SK-N-SH (cell line): ENCODE results near the gene LSM4. TPM values are rescaled to one million over a fixed set of nuclear protein-coding genes. Genes with fewer than 3 reads are reported as not detected.

Experiments used
- CTCF ChIA-PET: fragments of 300-600, 350-600 bp; formaldehyde crosslinking; extraction: SDS; loops from one replicate; lab custom pipeline; 2021; lab: Yijun Ruan, JAX
- POLR2A ChIA-PET: fragments of 350-600 bp; sonication (Branson Sonifier 250); formaldehyde crosslinking; extraction: SDS; loops from one replicate; lab custom pipeline; 2020; ENCODE audit warnings: antibody characterized with exemption, inconsistent platforms; lab: Yijun Ruan, JAX
- DNase-seq: peaks from one replicate; pipeline ENCODE4 v3.0.0; 2012
- H2AFZ ChIP-seq: fragments of 200-600 bp; sonication (generic); 2 replicates; pipeline ENCODE4 v1.8.1; 2016; ENCODE audit warnings: antibody characterized with exemption, mild to moderate bottlenecking, low read depth
- H3F3A ChIP-seq: fragments of 200-600 bp; sonication (generic); replicated peaks from 2 replicates; pipeline ENCODE3; 2016; ENCODE audit warnings: antibody characterized with exemption, mild to moderate bottlenecking; ENCODE audit not compliant: insufficient read depth
- H3K27ac ChIP-seq, 2 experiments: fragments of 200-500 bp in 1 of 2; fragments of 200-600 bp in 1 of 2; sonication (Bioruptor generic) in 1 of 2; sonication (generic), shearing (Covaris generic) in 1 of 2; 2 replicates each; pipeline versions ENCODE4 v1.5.1 to v1.6.1; 2014 to 2016; ENCODE audit warnings: low read depth in 2 of 2, inconsistent platforms in 1 of 2, low read length in 1 of 2, mild to moderate bottlenecking in 1 of 2, mixed read lengths in 1 of 2
- H3K27me3 ChIP-seq: fragments of 200-600 bp; sonication (generic), shearing (Covaris generic); 2 replicates; pipeline ENCODE4 v1.6.1; 2016; ENCODE audit warnings: mixed run types; ENCODE audit not compliant: insufficient read depth
- H3K36me3 ChIP-seq, 2 experiments: fragments of 200-500 bp in 1 of 2; fragments of 200-600 bp in 1 of 2; sonication (Bioruptor generic) in 1 of 2; sonication (generic) in 1 of 2; replicated peaks in 1 of 2; 2 replicates each; pipeline versions ENCODE3 to v1.5.1; 2014 to 2016; ENCODE audit warnings: low read length in 1 of 2, mild to moderate bottlenecking in 1 of 2; ENCODE audit not compliant: insufficient read depth in 2 of 2, control insufficient read depth in 1 of 2
- H3K4me1 ChIP-seq, 2 experiments: fragments of 200-500 bp in 1 of 2; fragments of 200-600 bp in 1 of 2; sonication (Bioruptor generic) in 1 of 2; sonication (generic), shearing (Covaris generic) in 1 of 2; 2 replicates each; pipeline versions ENCODE4 v1.5.1 to v1.6.1; 2014 to 2016; ENCODE audit warnings: low read depth in 1 of 2, low read length in 1 of 2, mixed run types in 1 of 2; ENCODE audit not compliant: insufficient read depth in 2 of 2, control insufficient read depth in 1 of 2
- H3K4me2 ChIP-seq: fragments of 200-600 bp; sonication (generic), shearing (Covaris generic); 2 replicates; pipeline ENCODE4 v1.6.1; 2017; ENCODE audit warnings: mixed run types
- H3K4me3 ChIP-seq, 2 experiments: fragments of 200-500 bp in 1 of 2; fragments of 200-600 bp in 1 of 2; sonication (Bioruptor generic) in 1 of 2; sonication (generic), shearing (Covaris generic) in 1 of 2; 2 replicates each; pipeline versions ENCODE4 v1.5.1 to v1.8.1; 2014 to 2016; ENCODE audit warnings: low read depth in 2 of 2, inconsistent platforms in 1 of 2, low read length in 1 of 2, mild to moderate bottlenecking in 1 of 2, mixed read lengths in 1 of 2, moderate library complexity in 1 of 2
- H3K79me2 ChIP-seq: fragments of 200-600 bp; sonication (generic); 2 replicates; pipeline ENCODE4 v1.8.1; 2017; ENCODE audit warnings: mild to moderate bottlenecking; ENCODE audit not compliant: insufficient read depth
- H3K9ac ChIP-seq: fragments of 200-600 bp; sonication (generic); 2 replicates; pipeline ENCODE4 v1.6.1; 2017; ENCODE audit warnings: mixed run types
- H3K9me2 ChIP-seq: fragments of 200-600 bp; sonication (generic); 2 replicates; pipeline ENCODE4 v1.6.1; 2017; ENCODE audit warnings: mixed run types
- H3K9me3 ChIP-seq: fragments of 200-600 bp; sonication (generic); 2 replicates; pipeline ENCODE4 v1.6.1; 2017; ENCODE audit warnings: mixed run types, mild to moderate bottlenecking, moderate library complexity
- H4K20me1 ChIP-seq: fragments of 200-600 bp; sonication (generic); 2 replicates; pipeline ENCODE4 v1.6.1; 2017; ENCODE audit warnings: mild to moderate bottlenecking, mixed run types; ENCODE audit not compliant: insufficient read depth
- CHD2 ChIP-seq: fragments of 150-350 bp; IDR thresholded peaks from 2 replicates; pipeline ENCODE4 v1.6.1; 2018; ENCODE audit warnings: low read length; ENCODE audit not compliant: partially characterized antibody
- ELF1 ChIP-seq: IDR thresholded peaks from 2 replicates; pipeline ENCODE4 v1.4.0; 2012
- FOSL2 ChIP-seq: IDR thresholded peaks from 2 replicates; pipeline ENCODE4 v1.4.0; 2012; ENCODE audit warnings: low read depth, mild to moderate bottlenecking, moderate library complexity, borderline replicate concordance
- FOXJ3 ChIP-seq: sonication (generic); formaldehyde crosslinking; IDR thresholded peaks from 2 replicates; pipeline ENCODE4 v1.5.1; 2020; ENCODE audit warnings: mild to moderate bottlenecking, missing genetic modification reagents
- GABPA ChIP-seq: IDR thresholded peaks from 2 replicates; pipeline ENCODE4 v1.4.0; 2012; ENCODE audit warnings: low read depth, mild to moderate bottlenecking
- GATA2 ChIP-seq: sonication (generic); formaldehyde crosslinking; IDR thresholded peaks from 2 replicates; pipeline ENCODE4 v1.5.0; 2020; ENCODE audit warnings: mild to moderate bottlenecking, missing genetic modification reagents
- IRF3 ChIP-seq: fragments of 150-350 bp; IDR thresholded peaks from 2 replicates; pipeline ENCODE4 v1.6.1; 2016; ENCODE audit warnings: mild to moderate bottlenecking, low read depth, low read length
- JUND ChIP-seq: IDR thresholded peaks from 2 replicates; pipeline ENCODE4 v1.4.0; 2012
- MXI1 ChIP-seq: IDR thresholded peaks from 2 replicates; pipeline ENCODE4 v1.6.1; 2012; ENCODE audit warnings: mild to moderate bottlenecking, low read depth, low read length, improper control_type of control experiment
- POLR2AphosphoS5 ChIP-seq: IDR thresholded peaks from 2 replicates; pipeline ENCODE4 v1.6.1; 2012; ENCODE audit warnings: low read depth, low read length
- RAD21 ChIP-seq: IDR thresholded peaks from 2 replicates; pipeline ENCODE4 v1.6.1; 2012; ENCODE audit warnings: mild to moderate bottlenecking, low read length
- RFX5 ChIP-seq: IDR thresholded peaks from 2 replicates; pipeline ENCODE4 v1.6.1; 2012; ENCODE audit warnings: mild to moderate bottlenecking, improper control_type of control experiment, low read length
- TEAD4 ChIP-seq: IDR thresholded peaks from 2 replicates; pipeline ENCODE4 v1.4.0; 2012; ENCODE audit warnings: mild to moderate bottlenecking, borderline replicate concordance; ENCODE audit not compliant: insufficient read depth
- USF1 ChIP-seq: IDR thresholded peaks from 2 replicates; pipeline ENCODE4 v1.4.0; 2012; ENCODE audit warnings: low read depth, borderline replicate concordance
- WGBS: methylation state at CpG from one replicate; pipeline ENCODE4 v1.1.6; 2017; ENCODE audit warnings: low lambda C conversion rate; 5-methylcytosine and 5-hydroxymethylcytosine counted together
- polyA plus RNA-seq, 3 experiments: library from polyadenylated mRNA; depleted of rRNA; stranded (reverse); fragments of >200 nt; gene quantifications; 2 replicates each; pipeline ENCODE4 v1.2.3, GENCODE V29; 2012
- TF ChIP-seq, protein P1 (sequence below): IDR thresholded peaks from 2 replicates; pipeline ENCODE4; 2012
- TF ChIP-seq, protein P2 (sequence below): IDR thresholded peaks from 2 replicates; pipeline ENCODE4 v1.6.1; 2012; ENCODE audit warnings: mild to moderate bottlenecking, low read depth, low read length, moderate library complexity
- TF ChIP-seq, protein P3 (sequence below): IDR thresholded peaks from 2 replicates; pipeline ENCODE4 v1.4.0; 2012; ENCODE audit warnings: low read depth

LSM4 gene
- polyA plus RNA-seq, 1 of the 3 experiments (the other 2 are of a cell fraction): 277 TPM

GRCh38 chr19:18306209-18306887 lies 16.5 kb downstream of the LSM4 start:
- no peaks in the 10 kb centered on the region for H4K20me1 ChIP-seq
- peaks cover 18 to 23% of the 10 kb centered on the region in 2 experiments; a peak in 3 of 4 replicates for H3K4me1 ChIP-seq
- 92% methylated on average over 26 of the region's 26 CpGs for WGBS
- H3K9me3 ChIP-seq: no peaks in the 10 kb centered on the region
- H3K9ac ChIP-seq: no peak overlapping the region
- peaks cover 0 to 41% of the 10 kb centered on the region in 2 experiments for H3K36me3 ChIP-seq
- H3F3A ChIP-seq: peaks cover 18% of the 10 kb centered on the region
- H3K27me3 ChIP-seq: no peaks in the 10 kb centered on the region
- no peak for TF ChIP-seq FOXJ3 (CRISPR knock-in tag)
- TF ChIP-seq, protein P1, sequence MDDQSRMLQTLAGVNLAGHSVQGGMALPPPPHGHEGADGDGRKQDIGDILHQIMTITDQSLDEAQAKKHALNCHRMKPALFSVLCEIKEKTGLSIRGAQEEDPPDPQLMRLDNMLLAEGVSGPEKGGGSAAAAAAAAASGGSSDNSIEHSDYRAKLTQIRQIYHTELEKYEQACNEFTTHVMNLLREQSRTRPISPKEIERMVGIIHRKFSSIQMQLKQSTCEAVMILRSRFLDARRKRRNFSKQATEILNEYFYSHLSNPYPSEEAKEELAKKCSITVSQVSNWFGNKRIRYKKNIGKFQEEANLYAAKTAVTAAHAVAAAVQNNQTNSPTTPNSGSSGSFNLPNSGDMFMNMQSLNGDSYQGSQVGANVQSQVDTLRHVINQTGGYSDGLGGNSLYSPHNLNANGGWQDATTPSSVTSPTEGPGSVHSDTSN: no peak
- no peak for TF ChIP-seq MXI1
- no peak for TF ChIP-seq TEAD4
- TF ChIP-seq, protein P2, sequence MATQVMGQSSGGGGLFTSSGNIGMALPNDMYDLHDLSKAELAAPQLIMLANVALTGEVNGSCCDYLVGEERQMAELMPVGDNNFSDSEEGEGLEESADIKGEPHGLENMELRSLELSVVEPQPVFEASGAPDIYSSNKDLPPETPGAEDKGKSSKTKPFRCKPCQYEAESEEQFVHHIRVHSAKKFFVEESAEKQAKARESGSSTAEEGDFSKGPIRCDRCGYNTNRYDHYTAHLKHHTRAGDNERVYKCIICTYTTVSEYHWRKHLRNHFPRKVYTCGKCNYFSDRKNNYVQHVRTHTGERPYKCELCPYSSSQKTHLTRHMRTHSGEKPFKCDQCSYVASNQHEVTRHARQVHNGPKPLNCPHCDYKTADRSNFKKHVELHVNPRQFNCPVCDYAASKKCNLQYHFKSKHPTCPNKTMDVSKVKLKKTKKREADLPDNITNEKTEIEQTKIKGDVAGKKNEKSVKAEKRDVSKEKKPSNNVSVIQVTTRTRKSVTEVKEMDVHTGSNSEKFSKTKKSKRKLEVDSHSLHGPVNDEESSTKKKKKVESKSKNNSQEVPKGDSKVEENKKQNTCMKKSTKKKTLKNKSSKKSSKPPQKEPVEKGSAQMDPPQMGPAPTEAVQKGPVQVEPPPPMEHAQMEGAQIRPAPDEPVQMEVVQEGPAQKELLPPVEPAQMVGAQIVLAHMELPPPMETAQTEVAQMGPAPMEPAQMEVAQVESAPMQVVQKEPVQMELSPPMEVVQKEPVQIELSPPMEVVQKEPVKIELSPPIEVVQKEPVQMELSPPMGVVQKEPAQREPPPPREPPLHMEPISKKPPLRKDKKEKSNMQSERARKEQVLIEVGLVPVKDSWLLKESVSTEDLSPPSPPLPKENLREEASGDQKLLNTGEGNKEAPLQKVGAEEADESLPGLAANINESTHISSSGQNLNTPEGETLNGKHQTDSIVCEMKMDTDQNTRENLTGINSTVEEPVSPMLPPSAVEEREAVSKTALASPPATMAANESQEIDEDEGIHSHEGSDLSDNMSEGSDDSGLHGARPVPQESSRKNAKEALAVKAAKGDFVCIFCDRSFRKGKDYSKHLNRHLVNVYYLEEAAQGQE: no peak
- POLR2A ChIA-PET: interaction anchor here (2.2 kb wide), 2 partner anchors 16 to 25 kb away, joined by 19 to 50 read pairs; partner anchors contain the start of genes JUND and LSM4
- no peaks in the 10 kb centered on the region for H3K79me2 ChIP-seq
- no peak overlapping the region for H2AFZ ChIP-seq
- CTCF ChIA-PET: interaction anchor here (0.9 to 1.3 kb wide), 4 partner anchors 15 to 28 kb away, joined by 3 to 5 read pairs (median 4); no protein-coding TSS in a partner anchor
- H3K27ac ChIP-seq: peak overlapping the region; percentile 97 to 98; a peak in 3 of 4 replicates
- no peaks in the 10 kb centered on the region for H3K9me2 ChIP-seq
- no peak overlapping the region for H3K4me3 ChIP-seq
- H3K4me2 ChIP-seq: no peak overlapping the region
- peak; percentile 15 for DNase-seq

DNA sequence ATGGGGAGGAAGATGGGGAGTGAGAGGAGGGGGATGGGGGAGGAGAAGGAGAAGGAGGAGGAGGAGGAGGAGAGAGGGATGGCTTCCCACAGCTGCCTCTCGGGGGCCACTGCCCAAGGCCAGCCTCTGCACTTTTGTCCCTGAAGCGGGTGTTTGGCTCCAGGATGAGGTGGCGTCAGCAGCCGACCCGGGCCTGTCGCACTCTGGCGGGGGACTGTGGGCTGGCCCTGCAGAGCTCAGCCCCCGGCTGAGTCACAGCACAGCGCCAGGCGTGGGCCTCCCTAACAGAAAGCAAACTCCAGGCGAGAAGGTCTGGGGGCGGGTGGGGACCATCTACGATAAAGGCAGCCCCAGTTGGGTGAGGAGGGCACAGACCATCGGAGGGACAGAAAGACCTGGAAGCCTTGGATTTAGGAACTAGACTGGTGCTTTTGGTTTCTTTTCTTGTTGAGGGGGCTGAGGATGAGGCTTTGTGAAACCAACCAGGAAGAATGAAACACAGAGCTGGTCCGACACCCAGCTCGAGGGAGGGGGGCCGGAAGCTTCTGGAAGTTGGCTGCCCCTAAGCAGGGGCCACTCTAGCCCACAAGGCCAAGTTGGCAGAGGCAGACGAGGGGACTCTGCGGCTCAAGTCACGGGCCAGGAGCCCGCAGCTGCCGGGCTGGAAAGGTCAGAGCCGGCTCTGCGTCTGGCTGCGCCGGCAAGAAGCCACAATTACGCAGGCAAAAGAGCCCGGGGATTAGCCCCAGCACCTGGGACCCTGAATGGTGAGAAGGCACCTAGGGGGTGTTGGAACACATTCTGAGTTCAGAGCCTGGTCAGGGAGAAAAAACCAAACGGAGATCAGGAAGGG lies 18.2 kb downstream of the LSM4 start:
- Histone ChIP-seq H3K79me2 (no peaks in the 10 kb centered on the region), H2AFZ (peak overlapping the region; percentile 84), H3F3A (peaks cover 25% of the 10 kb centered on the region), H3K9ac (peak overlapping the region; percentile 90), H3K9me3 (no peaks in the 10 kb centered on the region), H4K20me1 (no peaks in the 10 kb centered on the region), H3K36me3 (peaks cover 0 to 31% of the 10 kb centered on the region in 2 experiments), H3K4me3 (peak overlapping the region; percentile 19 to 60), H3K4me1 (peaks cover 23% of the 10 kb centered on the region in 2 experiments; a peak in 3 of 4 replicates), H3K27me3 (no peaks in the 10 kb centered on the region), H3K27ac (peak overlapping the region; percentile 97 to 98), H3K9me2 (no peaks in the 10 kb centered on the region), H3K4me2 (peak overlapping the region; percentile 97)
- peak; percentile 92 for DNase-seq
- CTCF ChIA-PET: interaction anchor here (1.0 to 5.1 kb wide), 8 partner anchors 12 to 53 kb away, joined by 3 to 69 read pairs (median 5); partner anchors contain the start of genes JUND and LSM4
- POLR2A ChIA-PET: interaction anchor here (1.8 to 2.9 kb wide), 4 partner anchors 12 to 114 kb away, joined by 4 to 50 read pairs (median 22); partner anchors contain the start of genes JUND, LSM4 and SSBP4
- WGBS: 3% methylated on average over 18 of the region's 29 CpGs
- TF ChIP-seq RAD21 (0 out of 2 replicates have a peak, but pooled peaks have one; percentile 9), USF1 (no peak), GATA2 (CRISPR knock-in tag) (no peak), RFX5 (no peak), FOSL2 (peak; percentile 75; the same call in 1 of the 2 replicates), ELF1 (peak; percentile 57; the same call in 1 of the 2 replicates), POLR2AphosphoS5 (peak; percentile 75), GABPA (no peak), IRF3 (no peak), CHD2 (peak; percentile 72), TEAD4 (no peak), JUND (peak; percentile 46; the same call in 1 of the 2 replicates)
- TF ChIP-seq, protein P3, sequence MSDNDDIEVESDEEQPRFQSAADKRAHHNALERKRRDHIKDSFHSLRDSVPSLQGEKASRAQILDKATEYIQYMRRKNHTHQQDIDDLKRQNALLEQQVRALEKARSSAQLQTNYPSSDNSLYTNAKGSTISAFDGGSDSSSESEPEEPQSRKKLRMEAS: peak; percentile 61
